Fibroblast of skin of abdomen (primary cell): ENCODE results near the gene WDR44.
"Not testable (repeated sequence)": the region's sequence is repeated elsewhere in the genome, so short reads cannot be mapped to it uniquely, and the experiment has no call there.

Source experiments
- DNase-seq: peaks from one replicate; pipeline ENCODE4 v3.0.0-alpha.2; 2013

WDR44 gene

DNA sequence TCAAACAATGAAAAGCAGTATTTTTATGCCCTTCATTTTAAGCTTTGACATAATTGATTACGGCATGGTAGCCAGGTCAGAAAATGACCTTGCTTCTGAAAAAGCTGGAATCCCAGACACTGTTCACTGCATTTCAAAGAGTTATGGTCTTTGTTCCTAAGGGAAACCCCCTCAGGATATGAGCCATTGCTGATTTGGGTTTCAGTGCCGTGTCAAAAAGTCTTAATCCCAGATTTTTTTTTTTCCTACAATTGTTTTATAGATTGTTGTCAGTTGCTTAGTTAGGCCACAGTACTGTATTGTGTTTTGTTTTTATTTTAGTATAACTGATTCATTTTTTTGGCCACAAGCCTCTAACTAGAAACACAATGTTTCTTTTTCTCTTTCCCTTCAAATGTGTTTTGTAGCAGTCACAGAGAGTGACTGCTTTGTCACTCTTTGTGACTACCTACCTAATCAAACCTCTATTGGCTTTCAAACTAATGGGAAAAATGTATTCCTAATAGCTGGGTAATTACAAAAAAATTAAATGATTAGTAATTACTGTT is 10.3 kb downstream of the WDR44 start:
- no peak for DNase-seq

DNA sequence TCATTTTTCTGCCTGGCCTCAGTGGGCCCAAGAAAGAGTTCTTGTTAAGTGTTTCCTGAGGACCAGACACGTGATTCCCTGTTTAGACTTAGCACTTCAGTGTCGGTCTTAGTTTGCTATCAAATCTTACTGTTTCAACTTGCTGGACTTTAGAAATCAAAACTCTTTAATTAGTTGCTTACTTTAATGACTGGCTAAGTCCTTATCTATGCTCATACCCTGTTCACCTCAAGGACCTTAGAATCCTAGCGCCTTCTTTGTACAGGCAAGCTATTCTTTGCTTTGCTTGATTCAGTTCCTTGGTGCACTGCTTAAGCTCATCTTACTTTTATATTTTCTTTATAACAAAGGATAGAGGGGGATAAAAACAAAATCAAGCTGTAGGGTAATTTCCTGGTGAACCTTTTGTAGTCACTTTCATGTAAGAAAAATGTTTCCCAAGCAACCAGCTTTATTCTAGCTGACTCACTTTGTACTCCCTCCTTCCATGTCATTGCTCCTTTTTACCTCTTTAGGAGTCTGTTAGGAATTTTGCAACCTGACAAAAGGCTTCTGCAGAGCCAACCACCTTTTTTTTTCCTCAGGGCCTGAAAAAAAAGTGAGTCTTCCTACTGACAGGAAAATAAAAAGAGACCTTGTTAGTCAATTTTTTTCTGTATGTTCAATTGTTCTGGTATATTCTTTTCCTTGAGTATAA is 14.7 kb downstream of the WDR44 start:
- DNase-seq: no peak

DNA sequence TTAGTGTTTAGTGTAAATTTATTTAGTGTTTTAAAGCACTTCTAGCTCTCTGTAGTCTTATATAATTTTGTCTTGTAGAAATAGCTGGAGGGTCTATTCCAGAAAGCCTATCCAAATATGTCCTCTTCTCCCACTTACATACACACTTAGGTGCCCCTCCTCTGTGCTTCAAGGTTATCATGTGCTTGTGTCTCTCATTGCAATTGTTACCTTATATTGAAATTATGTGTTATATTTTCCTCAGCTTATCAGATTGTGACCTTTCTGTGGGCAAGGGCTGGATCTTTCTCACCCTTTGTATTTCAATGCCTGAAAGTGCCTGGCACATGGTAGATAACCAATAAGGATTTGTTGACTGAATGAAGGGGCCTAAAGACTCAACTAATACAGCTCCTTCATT is 18.4 kb downstream of the WDR44 start:
- DNase-seq: no peak

DNA sequence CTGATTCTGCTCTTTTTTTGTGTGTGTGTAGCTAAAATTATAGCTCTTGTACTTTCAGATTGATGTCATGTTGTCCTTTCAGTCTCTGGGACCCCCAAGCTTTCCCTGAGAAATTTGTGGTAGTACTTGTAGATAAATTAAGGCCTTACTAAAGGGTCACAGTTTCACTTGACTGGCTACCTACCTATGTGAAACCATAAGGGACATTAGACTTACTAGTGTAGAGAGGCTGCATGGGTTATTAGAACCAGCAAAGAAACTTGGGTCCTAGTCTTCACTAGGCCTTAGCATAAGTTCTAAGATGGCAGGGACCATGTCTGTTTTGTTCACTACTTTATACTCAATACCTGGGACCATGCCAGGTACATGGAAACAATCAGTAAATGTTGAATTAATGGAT is 21.4 kb downstream of the WDR44 start:
- no peak for DNase-seq

DNA sequence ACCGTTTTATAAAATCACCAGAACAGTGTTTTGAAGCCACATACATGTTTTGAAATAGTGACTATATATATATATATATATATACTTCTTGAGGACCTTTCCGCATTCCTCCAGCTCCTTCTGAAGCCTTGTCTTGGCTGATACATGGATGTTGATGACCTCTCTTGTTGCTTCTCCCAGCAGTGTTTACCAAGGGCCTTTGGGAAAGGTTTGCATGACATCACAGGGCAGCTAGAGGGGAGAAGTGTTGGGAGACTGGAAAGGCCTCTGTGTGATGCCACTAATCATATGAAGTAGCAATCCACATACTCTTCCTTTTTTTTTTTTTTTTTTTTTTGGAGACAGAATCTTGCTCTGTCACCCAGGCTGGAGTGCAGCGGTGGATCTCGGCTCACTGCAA is 22.5 kb downstream of the WDR44 start:
- DNase-seq: no peak

DNA sequence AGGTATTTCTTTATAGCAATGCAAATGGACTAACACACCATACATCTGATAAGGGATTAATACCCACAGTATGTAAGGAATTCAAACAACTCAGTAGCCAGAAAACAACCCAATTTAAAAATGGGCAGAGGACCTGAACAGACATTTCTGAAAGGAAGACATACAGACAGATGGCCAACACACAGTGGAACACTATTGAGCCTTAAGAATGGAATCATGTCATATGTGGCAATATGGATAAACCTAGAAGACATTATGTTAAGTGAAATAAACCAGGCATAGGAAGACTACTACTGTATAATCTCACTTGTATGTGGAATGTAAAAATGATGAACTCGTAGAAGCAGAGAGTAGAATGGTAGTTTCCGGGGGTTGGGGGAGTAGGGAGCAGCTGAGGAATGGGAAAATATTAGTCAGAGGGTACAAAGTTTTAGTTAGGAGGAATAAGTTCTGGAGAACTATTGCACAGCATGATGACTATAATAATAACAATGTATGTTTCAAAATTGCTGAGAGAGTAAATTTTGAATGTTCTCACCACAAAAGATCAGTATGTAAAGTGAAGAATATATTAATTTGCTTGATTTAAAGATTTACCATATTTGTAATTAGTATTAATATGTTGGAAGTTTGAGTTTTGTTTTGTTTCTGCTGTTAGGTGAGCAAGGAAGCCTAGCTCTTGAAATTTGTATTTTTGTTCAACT is 25.2 kb downstream of the WDR44 start:
- peak; percentile 72 for DNase-seq

DNA sequence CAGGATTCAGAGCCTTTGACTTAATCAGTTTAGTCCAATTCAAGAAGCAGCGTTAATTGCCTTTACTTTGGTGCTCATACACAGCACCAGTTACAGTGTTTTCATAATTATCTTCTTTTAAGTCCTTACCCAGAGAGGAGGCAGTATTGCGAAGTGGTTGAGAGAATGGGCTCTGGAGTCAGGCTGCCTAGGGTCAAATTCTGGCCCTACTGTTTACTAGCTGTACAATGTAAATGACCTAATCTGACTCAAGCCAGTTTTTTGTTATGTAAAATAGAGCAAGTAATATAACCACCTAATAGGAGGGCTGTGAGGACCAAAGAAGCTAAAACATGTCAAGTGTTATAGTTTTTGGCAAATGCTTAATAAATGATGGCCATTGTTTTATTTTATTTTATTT is 27.6 kb downstream of the WDR44 start:
- DNase-seq: no peak

DNA sequence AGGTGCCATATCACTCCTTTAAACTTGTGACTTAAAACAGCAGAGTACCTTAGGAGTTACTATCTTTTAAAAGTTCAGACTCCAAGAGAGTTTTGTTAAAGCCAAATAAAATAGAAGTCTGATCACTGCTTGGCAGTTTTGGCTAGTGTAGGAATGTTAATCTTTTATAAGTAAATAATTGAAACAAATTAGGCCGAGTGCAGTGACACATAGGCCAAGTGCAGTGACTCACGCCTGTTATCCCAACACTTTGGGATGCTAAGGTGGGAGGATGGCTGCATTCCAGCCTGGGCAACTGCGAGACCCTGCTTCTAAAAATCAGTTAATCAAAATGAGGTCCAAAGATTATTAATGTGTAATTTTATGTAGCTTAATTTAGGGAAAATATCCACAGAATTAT is 37.2 kb downstream of the WDR44 start:
- peak; percentile 9 for DNase-seq

DNA sequence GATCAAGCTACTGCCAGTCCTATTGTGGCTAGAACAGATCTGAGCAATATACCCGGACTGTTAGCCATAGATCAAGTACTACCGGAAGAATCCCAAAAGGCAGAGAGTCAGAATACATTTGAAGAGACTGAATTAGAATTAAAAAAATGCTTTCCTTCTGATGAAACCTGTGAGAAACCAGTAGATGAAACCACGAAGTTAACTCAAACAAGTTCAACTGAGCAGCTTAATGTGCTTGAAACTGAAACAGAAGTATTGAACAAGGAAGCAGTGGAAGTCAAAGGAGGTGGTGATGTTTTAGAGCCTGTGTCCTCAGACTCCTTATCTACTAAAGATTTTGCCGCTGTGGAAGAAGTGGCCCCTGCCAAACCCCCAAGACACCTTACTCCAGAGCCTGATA is 46.8 kb downstream of the WDR44 start:
- DNase-seq: peak; percentile 53

DNA sequence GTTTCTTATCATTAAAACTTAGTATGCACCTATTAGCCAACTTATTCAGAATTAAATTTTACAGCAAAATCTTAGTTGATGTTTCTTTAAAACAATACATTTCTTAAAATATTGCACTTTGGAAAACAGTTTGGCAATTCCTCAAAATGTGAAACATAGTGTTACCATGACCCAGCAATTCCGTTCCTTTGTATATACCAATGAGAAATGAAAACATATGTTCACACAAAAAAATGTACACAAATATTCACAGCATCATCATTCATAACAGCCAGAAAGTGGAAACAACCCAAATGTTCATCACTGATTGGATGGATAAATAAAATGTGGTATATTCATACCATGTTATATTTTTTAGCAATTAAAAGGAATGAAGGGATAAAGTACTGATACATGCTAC is 50.2 kb downstream of the WDR44 start:
- DNase-seq: no peak

DNA sequence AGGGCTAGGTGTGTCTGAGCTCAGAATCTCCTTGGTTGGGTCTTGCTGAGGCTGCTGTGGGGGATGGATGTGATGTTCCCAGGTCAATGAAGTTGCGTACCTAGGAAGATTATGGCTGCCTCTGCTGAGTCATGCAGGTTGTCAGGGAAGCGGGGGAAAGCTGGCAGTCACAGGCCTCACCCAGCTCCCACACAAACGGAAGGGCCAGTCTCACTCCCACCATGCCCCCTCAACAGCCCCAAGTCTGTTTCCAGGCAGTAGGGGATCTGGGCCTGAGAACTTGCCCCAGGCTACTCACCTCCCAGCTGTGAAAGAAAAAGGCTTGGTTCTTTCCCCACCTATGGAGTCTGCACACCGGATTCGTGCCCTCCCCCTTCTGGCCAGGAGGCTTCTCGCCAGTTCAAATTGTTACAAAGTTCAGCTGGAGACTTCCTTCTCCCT is 72.9 kb downstream of the WDR44 start:
- no peak for DNase-seq

DNA sequence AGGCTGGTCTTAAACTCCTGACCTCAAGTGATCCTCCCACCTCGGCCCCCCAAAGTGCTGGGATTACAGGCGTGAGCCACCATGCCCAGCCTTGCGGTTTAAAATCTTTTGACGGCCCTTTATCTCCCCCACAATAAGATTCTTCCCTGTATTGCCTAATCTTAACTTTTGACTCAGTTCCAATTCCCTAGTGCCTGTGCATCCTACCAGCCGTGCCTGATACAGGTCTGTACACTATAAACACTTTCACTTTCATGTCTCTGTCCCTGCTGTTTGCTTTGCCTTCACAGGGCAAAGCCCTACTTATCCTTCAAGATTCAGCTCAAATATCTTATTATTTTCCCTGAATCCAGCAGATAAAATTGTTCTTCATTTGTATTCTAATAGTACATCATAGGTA is 74.6 kb downstream of the WDR44 start:
- DNase-seq: peak; percentile 6

DNA sequence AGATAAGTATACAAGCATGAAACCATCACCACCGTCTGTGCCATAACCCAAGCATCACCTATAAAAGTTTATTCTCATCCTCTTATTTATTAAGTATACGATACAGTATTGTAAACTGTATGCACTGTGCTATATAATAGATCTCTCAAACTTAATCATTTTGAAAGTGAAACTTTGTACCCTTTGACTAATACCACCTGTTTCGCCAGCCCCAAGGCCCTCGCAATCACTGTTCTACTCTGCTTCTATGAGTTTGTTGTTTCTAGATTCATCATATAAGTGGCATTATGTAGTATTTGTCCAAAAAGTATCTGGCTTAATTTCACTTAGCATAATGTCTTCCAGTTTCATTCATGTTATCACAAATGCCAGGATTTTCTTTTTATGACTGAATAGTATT is 77.7 kb downstream of the WDR44 start:
- no peak for DNase-seq

DNA sequence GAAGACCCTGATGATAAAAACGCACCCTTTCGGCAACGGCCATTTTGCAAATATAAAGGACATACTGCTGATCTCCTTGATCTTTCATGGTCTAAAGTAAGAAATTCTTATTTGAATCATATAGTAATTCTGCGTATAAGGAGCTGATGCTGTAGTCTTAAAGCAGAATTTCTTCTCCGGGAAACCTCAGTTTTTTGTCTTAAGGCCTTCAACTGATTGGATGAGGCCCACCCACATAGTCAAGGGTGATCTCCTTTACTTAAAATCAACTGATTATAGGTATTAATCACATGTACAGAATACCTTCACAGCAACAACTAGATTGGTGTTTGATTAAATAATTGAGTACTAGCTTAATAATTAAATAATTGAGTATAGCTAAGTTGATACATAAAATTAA is 86.9 kb downstream of the WDR44 start:
- no peak for DNase-seq

DNA sequence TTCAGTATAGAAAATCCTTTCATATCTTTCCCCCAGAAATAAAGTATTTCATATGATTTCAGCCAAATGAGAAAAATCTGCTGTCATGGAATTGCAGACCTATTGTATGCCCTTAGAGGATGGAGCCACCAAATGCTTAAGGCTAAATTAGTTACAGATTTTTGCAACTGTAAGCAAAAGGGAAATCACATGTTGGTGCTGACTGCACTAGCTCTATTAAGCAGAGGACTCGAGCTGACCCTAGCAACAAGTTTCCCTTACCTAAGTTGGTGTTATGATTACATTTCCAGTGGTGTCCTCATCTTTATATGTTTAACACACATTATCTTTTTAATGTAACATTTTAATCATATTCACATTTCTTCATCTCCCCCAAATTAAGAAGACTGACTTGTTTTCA is 91.4 kb downstream of the WDR44 start:
- no peak for DNase-seq

DNA sequence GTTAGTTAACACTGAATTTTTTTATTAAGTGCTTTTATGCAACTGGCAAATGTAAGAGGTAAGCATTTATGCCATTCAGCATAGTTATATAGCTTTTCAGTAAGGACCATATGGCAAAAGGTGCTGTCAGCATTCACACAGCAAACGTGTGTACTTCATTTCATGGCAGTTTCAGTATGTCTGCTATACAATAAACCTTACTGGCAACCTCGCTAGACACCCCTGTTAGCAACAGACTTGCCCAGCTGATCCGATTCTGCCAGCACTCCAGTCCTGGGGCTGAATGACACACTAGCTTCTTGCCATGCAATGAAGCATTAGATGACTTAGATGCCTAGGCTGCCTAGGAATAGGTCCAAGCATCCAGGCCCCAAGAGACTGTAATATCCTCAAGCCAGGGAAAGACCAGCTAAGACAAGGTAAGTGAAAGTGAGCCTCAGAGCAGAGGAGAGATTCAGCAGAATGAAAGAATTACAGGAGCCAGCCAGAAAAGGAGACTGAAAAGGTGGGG is 102.4 kb downstream of the WDR44 start:
- DNase-seq: no peak

DNA sequence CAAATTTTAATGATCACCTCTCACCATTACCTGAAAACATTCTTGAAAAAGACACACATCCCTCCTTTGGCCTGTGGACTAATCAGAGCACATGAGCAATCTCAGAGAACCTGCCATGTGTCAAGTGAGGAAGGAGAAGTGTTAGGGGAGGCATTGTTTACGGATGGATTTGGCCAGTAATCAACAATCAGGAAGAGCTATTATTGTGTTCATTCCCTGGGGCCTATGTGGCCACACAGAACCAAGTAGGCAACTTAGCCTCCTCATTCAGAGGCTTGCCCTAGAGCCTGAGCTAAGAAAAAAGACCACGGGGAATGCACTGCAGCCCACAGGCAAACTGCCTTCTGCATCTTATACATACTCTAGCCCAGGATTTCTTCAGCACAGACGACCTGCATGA is 109.1 kb downstream of the WDR44 start:
- no peak for DNase-seq

DNA sequence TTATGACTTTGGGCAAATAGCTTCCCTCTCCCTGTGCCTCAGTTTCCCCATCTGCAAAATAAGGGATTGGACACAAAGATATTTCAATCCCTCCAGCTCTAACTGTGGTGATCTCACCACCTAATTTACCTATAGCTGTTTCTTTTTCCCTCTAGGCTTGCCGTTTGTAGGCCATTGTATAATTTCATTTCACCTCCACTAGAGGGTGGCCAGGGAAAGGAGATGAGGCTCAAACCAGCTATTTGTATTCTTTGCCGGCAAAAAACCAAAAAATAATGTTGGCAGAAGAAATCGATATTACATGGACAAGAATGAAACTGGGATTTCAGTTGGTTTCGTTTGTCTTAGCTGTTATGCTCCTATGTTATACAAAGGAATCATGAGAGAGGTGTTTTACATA is 113.6 kb downstream of the WDR44 start:
- peak; percentile 53 for DNase-seq

DNA sequence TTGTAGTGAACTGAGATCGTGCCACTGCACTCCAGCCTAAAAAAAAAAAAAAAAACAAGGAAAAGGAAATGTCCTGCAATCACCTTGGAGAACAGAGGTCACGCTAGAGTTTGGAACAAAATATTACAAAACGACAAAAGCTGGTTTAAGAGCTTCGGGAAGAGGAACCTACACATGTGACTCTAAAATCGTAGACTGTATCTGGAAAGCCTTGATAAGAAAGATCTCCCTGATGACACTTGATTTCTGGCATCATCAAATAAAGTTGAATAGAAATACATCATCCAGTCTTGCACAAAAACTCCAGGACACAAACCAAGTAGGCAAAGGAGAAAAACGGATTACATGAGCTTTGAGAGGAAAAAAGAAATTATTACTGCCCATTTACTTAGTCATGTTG is 118.6 kb downstream of the WDR44 start:
- no peak for DNase-seq

DNA sequence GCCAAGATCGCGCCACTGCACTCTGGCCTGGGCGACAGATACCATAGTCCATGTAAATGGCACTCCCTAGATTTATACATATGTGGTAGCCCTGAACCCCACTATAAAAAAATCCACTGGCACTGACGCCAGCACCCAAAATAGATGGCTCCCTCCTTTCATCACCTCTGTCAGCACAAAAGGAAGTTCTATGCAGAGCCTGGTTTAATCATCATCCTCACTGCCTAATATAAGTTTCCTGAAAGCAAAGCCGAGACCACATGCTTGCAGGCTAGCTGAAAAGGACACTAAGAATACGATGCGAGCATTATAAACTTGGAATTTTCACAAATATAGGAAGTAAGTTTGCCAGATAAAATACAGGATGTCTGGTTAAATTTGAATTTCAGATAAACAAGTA is 122.2 kb downstream of the WDR44 start:
- DNase-seq: no peak

DNA sequence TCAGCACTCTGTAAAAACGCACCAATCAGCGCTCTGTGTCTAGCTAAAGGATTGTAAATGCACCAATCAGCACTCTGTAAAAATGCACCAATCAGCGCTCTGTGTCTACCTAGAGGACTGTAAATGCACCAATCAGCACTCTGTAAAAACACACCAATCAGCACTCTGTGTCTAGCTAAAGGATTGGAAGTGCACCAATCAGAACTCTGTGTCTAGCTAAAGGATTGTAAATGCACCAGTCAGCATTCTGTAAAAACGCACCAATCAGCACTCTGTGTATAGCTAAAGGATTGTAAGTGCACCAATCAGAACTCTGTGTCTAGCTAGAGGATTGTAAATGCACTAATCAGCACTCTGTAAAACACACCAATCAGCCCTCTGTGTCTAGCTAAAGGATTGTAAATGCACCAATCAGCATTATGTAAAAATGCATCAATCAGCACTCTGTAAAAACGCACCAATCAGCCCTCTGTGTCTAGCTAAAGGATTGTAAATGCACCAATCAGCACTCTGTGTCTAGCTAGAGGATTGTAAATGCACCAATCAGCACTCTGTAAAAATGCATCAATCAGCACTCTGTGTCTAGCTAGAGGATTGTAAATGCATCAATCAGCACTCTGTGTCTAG is 124.9 kb downstream of the WDR44 start:
- not testable (repeated sequence) for DNase-seq

DNA sequence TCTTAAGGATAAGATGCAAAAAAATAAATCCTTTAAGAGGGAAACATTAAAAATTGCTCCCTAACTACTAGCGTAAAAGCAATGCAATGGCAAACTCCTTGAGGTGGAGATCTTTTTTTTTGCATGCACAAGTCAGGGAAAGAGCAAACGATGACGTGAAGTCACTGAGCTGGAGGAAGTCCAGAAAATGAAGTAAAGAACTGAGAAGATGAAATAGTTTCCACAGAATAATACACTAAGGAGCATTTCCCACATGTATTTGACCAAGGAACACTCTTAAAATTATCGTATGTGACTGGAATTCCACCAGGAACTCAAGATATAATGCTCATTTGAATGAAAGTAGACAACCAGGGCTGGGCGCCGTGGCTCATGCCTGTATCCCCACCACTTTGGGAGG is 128.7 kb downstream of the WDR44 start:
- DNase-seq: no peak

DNA sequence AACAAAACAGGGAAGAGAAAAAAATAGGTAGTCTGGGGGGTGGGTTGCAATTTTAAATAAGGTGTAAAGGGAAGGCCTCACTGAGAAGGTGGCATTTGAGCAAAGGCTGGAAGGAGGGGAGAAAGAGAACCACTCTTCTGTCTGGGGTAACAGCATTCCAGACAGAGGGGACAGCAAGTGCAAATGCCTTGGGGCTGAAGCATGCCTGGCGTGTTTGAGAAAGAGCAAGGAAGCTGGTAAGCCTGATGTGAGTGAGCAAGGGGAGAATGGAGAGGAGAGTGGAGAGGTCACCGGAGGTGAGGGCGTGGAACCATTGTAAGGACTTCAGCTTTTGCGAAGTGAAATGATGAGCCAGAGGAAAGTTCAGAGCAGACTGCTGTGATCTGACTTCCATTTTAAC is 130.0 kb downstream of the WDR44 start:
- DNase-seq: no peak

DNA sequence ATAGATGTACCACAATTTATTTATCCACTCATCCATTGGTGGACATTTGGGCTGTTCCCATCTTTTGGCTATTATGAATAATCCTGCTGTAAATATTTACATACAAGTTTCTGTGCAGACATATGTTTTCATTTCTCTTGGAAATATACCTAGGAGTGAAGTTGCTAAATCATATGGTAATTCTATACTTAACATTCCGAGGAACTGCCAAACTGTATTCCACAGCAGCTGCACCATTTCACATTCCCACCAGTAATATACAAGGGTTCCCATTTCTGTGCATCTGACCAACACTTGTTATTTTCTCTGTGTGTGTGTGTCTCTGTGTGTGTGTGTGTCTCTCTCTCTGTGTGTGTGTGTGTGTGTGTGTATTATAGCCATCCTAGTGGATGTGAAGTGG is 134.3 kb downstream of the WDR44 start:
- no peak for DNase-seq
